Endothelial cell of umbilical vein (primary cell): ENCODE results near the gene ZNF100. TPM values are rescaled to one million over a fixed set of nuclear protein-coding genes. Genes with fewer than 3 reads are reported as not detected.

ENCODE experiments used
- BruUV-seq: library from RNA; stranded (reverse); fragments of 400-500 nt; replicated peaks from 2 replicates; lab custom pipeline; 2021; lab: Mats Ljungman, UMichigan
- CTCF ChIA-PET: fragments of 300-600, 350-600 bp; sonication (Branson Sonifier 250); formaldehyde crosslinking; loops from one replicate; lab custom pipeline; 2021; ENCODE audit warnings: antibody characterized with exemption, inconsistent platforms; lab: Charles Lee
- POLR2A ChIA-PET: fragments of 300-600, 350-600 bp; sonication (Branson Sonifier 250); formaldehyde crosslinking; loops from one replicate; lab custom pipeline; 2021; ENCODE audit warnings: antibody characterized with exemption, inconsistent platforms; lab: Charles Lee
- DNase-seq: peaks from one replicate; pipeline ENCODE4 v3.0.0-alpha.2; 2011; ENCODE audit warnings: low read depth, low spot score
- FAIRE-seq: peaks from 2 replicates; lab custom pipeline; 2011; peaks lifted over from hg19 to GRCh38; lab: Jason Lieb, UNC
- H2AFZ ChIP-seq: 2 replicates; pipeline ENCODE4 v1.6.0; 2012; ENCODE audit warnings: low read depth, low read length, control low read depth, inconsistent platforms
- H3K27ac ChIP-seq: 2 replicates; pipeline ENCODE4 v1.5.1; 2011; ENCODE audit warnings: low read depth, mild to moderate bottlenecking, control low read depth, low read length, moderate library complexity; ENCODE audit not compliant: insufficient read depth
- H3K27me3 ChIP-seq, 2 experiments: 2 replicates each; pipeline versions ENCODE4 v1.6.0 to v1.6.1; 2011; ENCODE audit warnings: low read length in 2 of 2, mixed read lengths in 1 of 2; ENCODE audit not compliant: control insufficient read depth in 2 of 2, insufficient read depth in 2 of 2
- H3K36me3 ChIP-seq, 2 experiments: 2 replicates in 1 of 2; 3 replicates in 1 of 2; pipeline ENCODE4 v1.5.1; 2011; ENCODE audit warnings: low read length in 2 of 2, mild to moderate bottlenecking in 1 of 2, moderate library complexity in 1 of 2; ENCODE audit not compliant: control insufficient read depth in 2 of 2, insufficient read depth in 2 of 2; ENCODE audit errors: extremely low read depth in 1 of 2
- H3K4me1 ChIP-seq: 3 replicates; pipeline ENCODE4 v1.5.1; 2011; ENCODE audit warnings: mild to moderate bottlenecking, low read length; ENCODE audit not compliant: control insufficient read depth, insufficient read depth; ENCODE audit errors: extremely low read depth
- H3K4me2 ChIP-seq: 2 replicates; pipeline ENCODE4 v1.6.1; 2011; ENCODE audit warnings: low read length, control low read depth, mixed read lengths; ENCODE audit not compliant: insufficient read depth
- H3K4me3 ChIP-seq, 3 experiments: fragments of 200-600 bp in 1 of 3; sonication (generic), shearing (Covaris generic) in 1 of 3; replicated peaks in 1 of 3; 2 replicates each; pipeline ENCODE4 v1.5.1; 2011 to 2016; ENCODE audit warnings: control low read depth in 3 of 3, low read length in 3 of 3, mild to moderate bottlenecking in 2 of 3, inconsistent platforms in 1 of 3, low read depth in 1 of 3, moderate library complexity in 1 of 3; ENCODE audit not compliant: insufficient read depth in 1 of 3
- H3K79me2 ChIP-seq: 2 replicates; pipeline ENCODE4 v1.6.0; 2012; ENCODE audit warnings: low read length, inconsistent platforms; ENCODE audit not compliant: control insufficient read depth, insufficient read depth
- H3K9ac ChIP-seq: replicated peaks from 2 replicates; pipeline ENCODE3; 2011; ENCODE audit warnings: low read length, control low read depth; ENCODE audit not compliant: insufficient read depth; ENCODE audit errors: extremely low read depth
- H3K9me1 ChIP-seq: replicated peaks from 3 replicates; pipeline ENCODE4 v1.6.0; 2011; ENCODE audit warnings: mild to moderate bottlenecking, low read length; ENCODE audit not compliant: control insufficient read depth, insufficient read depth; ENCODE audit errors: extremely low read depth
- H3K9me3 ChIP-seq: replicated peaks from 2 replicates; pipeline ENCODE4 v1.5.1; 2012; ENCODE audit warnings: low read length, inconsistent platforms; ENCODE audit not compliant: control insufficient read depth, insufficient read depth
- H4K20me1 ChIP-seq: replicated peaks from 2 replicates; pipeline ENCODE3; 2011; ENCODE audit warnings: mild to moderate bottlenecking, low read length; ENCODE audit not compliant: control insufficient read depth, insufficient read depth; ENCODE audit errors: extremely low read depth
- CTCF ChIP-seq, 2 donors: IDR thresholded peaks; 1 replicate in 1 of 2; 2 replicates in 1 of 2; pipeline ENCODE4 v1.5.1; 2011; ENCODE audit warnings: low read length in 2 of 2, mild to moderate bottlenecking in 2 of 2, moderate library complexity in 2 of 2, control low read depth in 1 of 2, inconsistent platforms in 1 of 2, low read depth in 1 of 2; ENCODE audit not compliant: insufficient read depth in 1 of 2; ENCODE audit errors: extremely low read depth in 1 of 2
- EZH2 ChIP-seq: IDR thresholded peaks from 2 replicates; pipeline ENCODE4 v1.6.1; 2012; ENCODE audit warnings: borderline replicate concordance, low read depth, mild to moderate bottlenecking, moderate library complexity, low read length, inconsistent platforms; ENCODE audit not compliant: severe bottlenecking
- FOS ChIP-seq: IDR thresholded peaks from 2 replicates; pipeline ENCODE4 v1.6.1; 2011; ENCODE audit warnings: mild to moderate bottlenecking, low read length, moderate library complexity, borderline replicate concordance; ENCODE audit not compliant: insufficient read depth
- GATA2 ChIP-seq: IDR thresholded peaks from 2 replicates; pipeline ENCODE4 v1.7.0; 2011; ENCODE audit warnings: low read depth, mild to moderate bottlenecking, moderate library complexity, mixed read lengths, low read length; ENCODE audit not compliant: insufficient read length, insufficient read depth
- JUN ChIP-seq: IDR thresholded peaks from 2 replicates; pipeline ENCODE4 v1.6.1; 2011; ENCODE audit warnings: borderline replicate concordance, low read depth; ENCODE audit not compliant: insufficient read length, insufficient read depth
- MAX ChIP-seq: IDR thresholded peaks from 2 replicates; pipeline ENCODE4 v1.6.1; 2011; ENCODE audit not compliant: insufficient read depth, insufficient read length
- MYC ChIP-seq: IDR thresholded peaks from one replicate; pipeline ENCODE4 v1.6.1; 2011; ENCODE audit warnings: mild to moderate bottlenecking, low read depth, low read length
- POLR2A ChIP-seq: IDR thresholded peaks from 2 replicates; pipeline ENCODE4 v1.6.1; 2012; ENCODE audit warnings: low read depth, mild to moderate bottlenecking, control low read depth, low read length
- POLR2AphosphoS5 ChIP-seq: IDR thresholded peaks from 2 replicates; pipeline ENCODE4 v1.6.1; 2012; ENCODE audit warnings: low read depth, mild to moderate bottlenecking, control low read depth, low read length, moderate library complexity; ENCODE audit not compliant: insufficient read depth
- dilution Hi-C: fragments of 300-500 bp; cut with MboI; formaldehyde crosslinking; loops from one replicate; pipeline ENCODE4 v1.15.0; 2019; ENCODE audit warnings: low sequenced_read_pairs; ENCODE audit not compliant: extremely low pct_ligation_motif_present
- intact Hi-C: fragments of 100-400 bp; cut with micrococcal nuclease; formaldehyde crosslinking; loops from one replicate; pipeline ENCODE4 v1.10.0; 2022
- polyA plus RNA-seq, 4 experiments: library from polyadenylated mRNA; depleted of rRNA in 3 of 4; stranded (reverse) in 3 of 4; unstranded in 1 of 4; fragments of >200 nt; gene quantifications; 2 replicates each; pipeline versions ENCODE4 v1.2.1 to v1.2.3, GENCODE V29; 2011 to 2012; ENCODE audit warnings: missing spikeins in 1 of 4
- total RNA-seq: library from RNA; stranded (reverse); gene quantifications from 2 replicates; pipeline ENCODE4 v1.2.3, GENCODE V29; 2021

ZNF100 gene
- total and polyA plus RNA-seq, 2 donors (not counting 3 experiments of a cell fraction or from before 2014, with no cell fraction given): 1.8 to 12.7 TPM

- DNase-seq (no peak), FAIRE-seq (no peak)
- H3K27me3 ChIP-seq: no peaks in the 10 kb centered on the region
- ChIA-PET POLR2A (no interaction called here), CTCF (interaction anchor here (0.7 kb wide), 1 partner anchor 9 kb away, joined by 3 read pairs; no protein-coding TSS in a partner anchor)
- no peaks in the 10 kb centered on the region for H3K79me2 ChIP-seq
- intact Hi-C loops (no loop called here), dilution Hi-C loops (no loop called here)
- no TSS peak for BruUV-seq
- no peak overlapping the region for H2AFZ ChIP-seq
- no peaks in the 10 kb centered on the region for H4K20me1 ChIP-seq
- no peak overlapping the region for H3K27ac ChIP-seq
- TF ChIP-seq EZH2 (no peak), POLR2A (no peak), GATA2 (no peak), MYC (no peak), POLR2AphosphoS5 (no peak), MAX (no peak), CTCF (IDR thresholded peaks at IDR 0.05; ENCODE audit: extremely low read depth in 1 of 2, insufficient read depth in 1 of 2, low read depth in 1 of 2, low read length in 2 of 2) (no peak), FOS (no peak), JUN (no peak)
- no peak overlapping the region for H3K4me3 ChIP-seq
- H3K9ac ChIP-seq: no peak overlapping the region
- H3K9me3 ChIP-seq: peaks cover 4% of the 10 kb centered on the region
- no peaks in the 10 kb centered on the region for H3K4me1 ChIP-seq
- no peaks in the 10 kb centered on the region for H3K36me3 ChIP-seq
- no peak overlapping the region for H3K4me2 ChIP-seq
- no peaks in the 10 kb centered on the region for H3K9me1 ChIP-seq
Measured at GRCh38 chr19:21789466-21790085, 22.2 kb upstream of the ZNF100 start.
